ENCODE data around the gene NPIPA1.
"Not testable (repeated sequence)": the region's sequence is repeated elsewhere in the genome, so short reads cannot be mapped to it uniquely, and the experiment has no call there.

NPIPA1 gene

GRCh38 chr16:14976971-14977736 lies 39.9 kb downstream of the NPIPA1 start:
- H3K4me1 ChIP-seq (ENCODE audit: control insufficient read depth, insufficient read depth, low read length, poor library complexity, severe bottlenecking); H3K9me3 ChIP-seq (ENCODE audit: control insufficient read depth, low read length); H3K4me3 ChIP-seq (ENCODE audit: insufficient read depth, low read depth, low read length, poor library complexity, severe bottlenecking); H3K27me3 ChIP-seq (replicated peaks; ENCODE audit: control insufficient read depth, insufficient read depth, low read length, poor library complexity, severe bottlenecking); H3K27ac ChIP-seq (ENCODE audit: insufficient read depth, low read length, poor library complexity, severe bottlenecking); H3K36me3 ChIP-seq (ENCODE audit: control insufficient read depth, insufficient read depth, low read length); DNase-seq: not testable (repeated sequence)

GRCh38 chr16:14978281-14978680 lies 41.0 kb downstream of the NPIPA1 start:
- DNase-seq; H3K4me3 ChIP-seq (ENCODE audit: insufficient read depth, low read depth, low read length, poor library complexity, severe bottlenecking); H3K9me3 ChIP-seq (ENCODE audit: control insufficient read depth, low read length); H3K27ac ChIP-seq (ENCODE audit: insufficient read depth, low read length, poor library complexity, severe bottlenecking); H3K36me3 ChIP-seq (ENCODE audit: control insufficient read depth, insufficient read depth, low read length); H3K27me3 ChIP-seq (replicated peaks; ENCODE audit: control insufficient read depth, insufficient read depth, low read length, poor library complexity, severe bottlenecking); H3K4me1 ChIP-seq (ENCODE audit: control insufficient read depth, insufficient read depth, low read length, poor library complexity, severe bottlenecking): not testable (repeated sequence)

GRCh38 chr16:14978908-14979307 lies 41.7 kb downstream of the NPIPA1 start:
- H3K27me3 ChIP-seq (replicated peaks; ENCODE audit: control insufficient read depth, insufficient read depth, low read length, poor library complexity, severe bottlenecking); H3K36me3 ChIP-seq (ENCODE audit: control insufficient read depth, insufficient read depth, low read length); H3K9me3 ChIP-seq (ENCODE audit: control insufficient read depth, low read length); H3K4me1 ChIP-seq (ENCODE audit: control insufficient read depth, insufficient read depth, low read length, poor library complexity, severe bottlenecking); H3K4me3 ChIP-seq (ENCODE audit: insufficient read depth, low read depth, low read length, poor library complexity, severe bottlenecking); H3K27ac ChIP-seq (ENCODE audit: insufficient read depth, low read length, poor library complexity, severe bottlenecking); DNase-seq: not testable (repeated sequence)

GRCh38 chr16:14981234-14981633 lies 44.0 kb downstream of the NPIPA1 start:
- not testable (repeated sequence) for H3K4me1 ChIP-seq (ENCODE audit: control insufficient read depth, insufficient read depth, low read length, poor library complexity, severe bottlenecking); H3K27me3 ChIP-seq (replicated peaks; ENCODE audit: control insufficient read depth, insufficient read depth, low read length, poor library complexity, severe bottlenecking); H3K4me3 ChIP-seq (ENCODE audit: insufficient read depth, low read depth, low read length, poor library complexity, severe bottlenecking); H3K27ac ChIP-seq (ENCODE audit: insufficient read depth, low read length, poor library complexity, severe bottlenecking); H3K36me3 ChIP-seq (ENCODE audit: control insufficient read depth, insufficient read depth, low read length); H3K9me3 ChIP-seq (ENCODE audit: control insufficient read depth, low read length); DNase-seq

GRCh38 chr16:14982521-14982920 lies 45.3 kb downstream of the NPIPA1 start:
- not testable (repeated sequence) for H3K9me3 ChIP-seq (ENCODE audit: control insufficient read depth, low read length); H3K27me3 ChIP-seq (replicated peaks; ENCODE audit: control insufficient read depth, insufficient read depth, low read length, poor library complexity, severe bottlenecking); H3K27ac ChIP-seq (ENCODE audit: insufficient read depth, low read length, poor library complexity, severe bottlenecking); H3K4me1 ChIP-seq (ENCODE audit: control insufficient read depth, insufficient read depth, low read length, poor library complexity, severe bottlenecking); H3K36me3 ChIP-seq (ENCODE audit: control insufficient read depth, insufficient read depth, low read length); H3K4me3 ChIP-seq (ENCODE audit: insufficient read depth, low read depth, low read length, poor library complexity, severe bottlenecking); DNase-seq

- not testable (repeated sequence) for H3K36me3 ChIP-seq (ENCODE audit: control insufficient read depth, insufficient read depth, low read length); H3K4me3 ChIP-seq (ENCODE audit: insufficient read depth, low read depth, low read length, poor library complexity, severe bottlenecking); H3K27me3 ChIP-seq (replicated peaks; ENCODE audit: control insufficient read depth, insufficient read depth, low read length, poor library complexity, severe bottlenecking); H3K9me3 ChIP-seq (ENCODE audit: control insufficient read depth, low read length); DNase-seq; H3K27ac ChIP-seq (ENCODE audit: insufficient read depth, low read length, poor library complexity, severe bottlenecking); H3K4me1 ChIP-seq (ENCODE audit: control insufficient read depth, insufficient read depth, low read length, poor library complexity, severe bottlenecking)
Observed at GRCh38 chr16:14988092-14988491, 50.8 kb downstream of the NPIPA1 start.

GRCh38 chr16:14988661-14989191 lies 51.5 kb downstream of the NPIPA1 start:
- H3K9me3 ChIP-seq (ENCODE audit: control insufficient read depth, low read length); H3K36me3 ChIP-seq (ENCODE audit: control insufficient read depth, insufficient read depth, low read length); H3K27ac ChIP-seq (ENCODE audit: insufficient read depth, low read length, poor library complexity, severe bottlenecking); H3K27me3 ChIP-seq (replicated peaks; ENCODE audit: control insufficient read depth, insufficient read depth, low read length, poor library complexity, severe bottlenecking); H3K4me3 ChIP-seq (ENCODE audit: insufficient read depth, low read depth, low read length, poor library complexity, severe bottlenecking); DNase-seq; H3K4me1 ChIP-seq (ENCODE audit: control insufficient read depth, insufficient read depth, low read length, poor library complexity, severe bottlenecking): not testable (repeated sequence)

- H3K9me3 ChIP-seq (ENCODE audit: control insufficient read depth, low read length); H3K4me1 ChIP-seq (ENCODE audit: control insufficient read depth, insufficient read depth, low read length, poor library complexity, severe bottlenecking); H3K27me3 ChIP-seq (replicated peaks; ENCODE audit: control insufficient read depth, insufficient read depth, low read length, poor library complexity, severe bottlenecking); DNase-seq; H3K27ac ChIP-seq (ENCODE audit: insufficient read depth, low read length, poor library complexity, severe bottlenecking); H3K4me3 ChIP-seq (ENCODE audit: insufficient read depth, low read depth, low read length, poor library complexity, severe bottlenecking); H3K36me3 ChIP-seq (ENCODE audit: control insufficient read depth, insufficient read depth, low read length): not testable (repeated sequence)
Observed at GRCh38 chr16:14989291-14990281, 52.3 kb downstream of the NPIPA1 start.

GRCh38 chr16:14993277-14994151 lies 56.3 kb downstream of the NPIPA1 start:
- H3K27me3 ChIP-seq (replicated peaks; ENCODE audit: control insufficient read depth, insufficient read depth, low read length, poor library complexity, severe bottlenecking); H3K27ac ChIP-seq (ENCODE audit: insufficient read depth, low read length, poor library complexity, severe bottlenecking); DNase-seq; H3K36me3 ChIP-seq (ENCODE audit: control insufficient read depth, insufficient read depth, low read length); H3K4me1 ChIP-seq (ENCODE audit: control insufficient read depth, insufficient read depth, low read length, poor library complexity, severe bottlenecking); H3K4me3 ChIP-seq (ENCODE audit: insufficient read depth, low read depth, low read length, poor library complexity, severe bottlenecking); H3K9me3 ChIP-seq (ENCODE audit: control insufficient read depth, low read length): not testable (repeated sequence)

Data from effector memory CD4-positive, alpha-beta T cell (primary cell).